Lung (tissue), 12 donors: Measurements from ENCODE around the gene ARL5A. TPM values are rescaled to one million over a fixed set of nuclear protein-coding genes. Genes with fewer than 3 reads are reported as not detected.

Source experiments
- ATAC-seq: fragments of 200-7000 bp; cut with Tn5 transposase; one replicate; pipeline ENCODE4 v1.9.1; 2020; ENCODE audit warnings: moderate number of reproducible peaks; ENCODE audit not compliant: insufficient read depth, low FRiP score
- DNase-seq, 3 donors: peaks; one replicate each; pipeline ENCODE4 v3.0.0-alpha.2; 2013 to 2017
- H3K27ac ChIP-seq, 2 donors: one replicate each; pipeline ENCODE4 v1.5.1; 2013; ENCODE audit warnings: mild to moderate bottlenecking in 2 of 2, moderate library complexity in 2 of 2, control low read depth in 1 of 2, inconsistent platforms in 1 of 2, low read depth in 1 of 2, low read length in 1 of 2
- H3K27me3 ChIP-seq, 3 donors: one replicate each; pipeline ENCODE4 v1.5.1; 2013; ENCODE audit warnings: low read length in 2 of 3; ENCODE audit not compliant: control insufficient read depth in 3 of 3, insufficient read depth in 3 of 3
- H3K36me3 ChIP-seq, 4 donors: one replicate each; pipeline ENCODE4 v1.5.1; 2013; ENCODE audit warnings: low read length in 4 of 4, mild to moderate bottlenecking in 1 of 4, moderate library complexity in 1 of 4; ENCODE audit not compliant: control insufficient read depth in 4 of 4, insufficient read depth in 4 of 4
- H3K4me1 ChIP-seq, 5 donors: one replicate each; pipeline ENCODE4 v1.5.1; 2013; ENCODE audit warnings: low read length in 5 of 5, mild to moderate bottlenecking in 2 of 5, moderate library complexity in 1 of 5; ENCODE audit not compliant: control insufficient read depth in 5 of 5, insufficient read depth in 5 of 5
- H3K4me3 ChIP-seq: one replicate; pipeline ENCODE4 v1.5.1; 2013; ENCODE audit warnings: mild to moderate bottlenecking, control low read depth, moderate library complexity
- H3K9ac ChIP-seq, 2 donors: one replicate each; pipeline ENCODE4 v1.5.1; 2013; ENCODE audit warnings: low read length in 2 of 2, control low read depth in 1 of 2; ENCODE audit not compliant: insufficient read depth in 1 of 2
- H3K9me3 ChIP-seq, 4 donors: one replicate each; pipeline ENCODE4 v1.5.1; 2013; ENCODE audit warnings: low read length in 3 of 4, mild to moderate bottlenecking in 1 of 4, moderate library complexity in 1 of 4; ENCODE audit not compliant: control insufficient read depth in 4 of 4, insufficient read depth in 3 of 4
- WGBS, 2 donors: extraction: QIAGEN DNeasy Blood & Tissue Kit; methylation state at CpG; one replicate each; pipeline ENCODE4 v1.1.7; 2013; 5-methylcytosine and 5-hydroxymethylcytosine counted together
- polyA plus RNA-seq, 2 donors: library from polyadenylated mRNA; stranded (reverse); fragments of 200-250 nt; gene quantifications; one replicate each; pipeline ENCODE4 v1.2.1, GENCODE V29; 2013
- total RNA-seq, 2 donors: library from RNA; depleted of rRNA in 1 of 2; stranded (reverse); fragments of >200 nt in 1 of 2; gene quantifications; one replicate each; pipeline ENCODE4 v1.2.1, GENCODE V29; 2014 to 2021
- TF ChIP-seq, protein P1 (sequence below): IDR thresholded peaks from 2 replicates; pipeline ENCODE4 v1.5.1; 2012; ENCODE audit warnings: mild to moderate bottlenecking; ENCODE audit errors: control extremely low read depth, extremely low read depth
- donor health status: control.
- donor health status: control.
- donor health status: Bipolar disorder and iron deficiency.
- donor health status: healthy.
- donor health status: DM: yes; HTN: yes; CAD: no.

ARL5A gene
- total and polyA plus RNA-seq, 4 donors: 11.3 to 107 (median 34.0) TPM

DNA sequence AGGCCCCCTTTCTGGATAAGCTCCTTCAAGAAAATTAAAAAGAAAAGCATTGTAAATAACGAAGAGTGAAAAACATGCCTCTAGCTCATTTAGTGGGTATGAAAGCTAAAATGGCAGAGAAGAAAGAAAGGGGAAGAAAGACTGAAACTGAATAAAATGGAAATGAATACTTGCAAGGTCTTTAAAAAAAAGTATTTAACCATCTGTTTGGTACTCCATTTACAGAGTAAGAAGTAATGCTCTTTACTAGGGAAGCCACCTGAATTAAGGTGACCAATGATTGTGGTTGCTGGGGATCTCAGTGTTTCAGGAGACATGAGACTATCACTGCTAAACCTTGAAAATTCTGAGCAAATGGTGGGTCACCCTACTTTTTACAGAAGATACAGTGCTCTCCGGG, 17.7 kb upstream of the ARL5A start:
- Histone ChIP-seq H3K27ac (no peak overlapping the region), H3K27me3 (no peaks in the 10 kb centered on the region), H3K9ac (no peak overlapping the region), H3K4me1 (peaks cover 0 to 13% (median 0%) of the 10 kb centered on the region in 5 donors), H3K36me3 (no peaks in the 10 kb centered on the region), H3K9me3 (no peaks in the 10 kb centered on the region), H3K4me3 (no peak overlapping the region)
- 96 to 100% methylated on average over 2 of the region's 2 CpGs for WGBS, 2 donors
- ATAC-seq: no peak
- TF ChIP-seq, protein P1, sequence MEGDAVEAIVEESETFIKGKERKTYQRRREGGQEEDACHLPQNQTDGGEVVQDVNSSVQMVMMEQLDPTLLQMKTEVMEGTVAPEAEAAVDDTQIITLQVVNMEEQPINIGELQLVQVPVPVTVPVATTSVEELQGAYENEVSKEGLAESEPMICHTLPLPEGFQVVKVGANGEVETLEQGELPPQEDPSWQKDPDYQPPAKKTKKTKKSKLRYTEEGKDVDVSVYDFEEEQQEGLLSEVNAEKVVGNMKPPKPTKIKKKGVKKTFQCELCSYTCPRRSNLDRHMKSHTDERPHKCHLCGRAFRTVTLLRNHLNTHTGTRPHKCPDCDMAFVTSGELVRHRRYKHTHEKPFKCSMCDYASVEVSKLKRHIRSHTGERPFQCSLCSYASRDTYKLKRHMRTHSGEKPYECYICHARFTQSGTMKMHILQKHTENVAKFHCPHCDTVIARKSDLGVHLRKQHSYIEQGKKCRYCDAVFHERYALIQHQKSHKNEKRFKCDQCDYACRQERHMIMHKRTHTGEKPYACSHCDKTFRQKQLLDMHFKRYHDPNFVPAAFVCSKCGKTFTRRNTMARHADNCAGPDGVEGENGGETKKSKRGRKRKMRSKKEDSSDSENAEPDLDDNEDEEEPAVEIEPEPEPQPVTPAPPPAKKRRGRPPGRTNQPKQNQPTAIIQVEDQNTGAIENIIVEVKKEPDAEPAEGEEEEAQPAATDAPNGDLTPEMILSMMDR: no peak
- DNase-seq: no peak

DNA sequence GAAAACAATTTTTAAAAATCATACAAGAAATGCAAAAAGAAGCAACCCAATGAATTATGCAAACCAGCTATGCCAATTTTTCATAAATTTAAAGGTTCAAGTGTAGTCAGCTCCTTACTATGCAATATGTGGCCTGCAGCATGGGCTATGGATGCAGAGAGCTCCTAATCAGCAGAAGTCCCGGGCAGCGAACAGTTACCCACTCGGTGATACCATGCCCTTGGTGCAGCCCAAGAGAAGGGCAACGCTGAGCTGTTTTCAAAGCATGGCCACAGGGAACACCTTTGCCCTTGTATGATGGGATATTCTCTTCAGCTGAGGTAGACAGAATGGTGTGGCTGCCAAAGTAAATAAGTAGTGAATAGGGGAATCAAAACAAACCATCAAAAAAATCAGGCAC, 17.3 kb upstream of the ARL5A start:
- Histone ChIP-seq H3K36me3 (no peaks in the 10 kb centered on the region), H3K4me3 (no peak overlapping the region), H3K9me3 (no peaks in the 10 kb centered on the region), H3K27me3 (no peaks in the 10 kb centered on the region), H3K4me1 (peaks cover 0 to 13% (median 0%) of the 10 kb centered on the region in 5 donors), H3K27ac (no peak overlapping the region), H3K9ac (no peak overlapping the region)
- no peak for DNase-seq
- WGBS, 2 donors: 94 to 99% methylated on average over 4 of the region's 4 CpGs
- TF ChIP-seq, protein P1: no peak
- no peak for ATAC-seq

DNA sequence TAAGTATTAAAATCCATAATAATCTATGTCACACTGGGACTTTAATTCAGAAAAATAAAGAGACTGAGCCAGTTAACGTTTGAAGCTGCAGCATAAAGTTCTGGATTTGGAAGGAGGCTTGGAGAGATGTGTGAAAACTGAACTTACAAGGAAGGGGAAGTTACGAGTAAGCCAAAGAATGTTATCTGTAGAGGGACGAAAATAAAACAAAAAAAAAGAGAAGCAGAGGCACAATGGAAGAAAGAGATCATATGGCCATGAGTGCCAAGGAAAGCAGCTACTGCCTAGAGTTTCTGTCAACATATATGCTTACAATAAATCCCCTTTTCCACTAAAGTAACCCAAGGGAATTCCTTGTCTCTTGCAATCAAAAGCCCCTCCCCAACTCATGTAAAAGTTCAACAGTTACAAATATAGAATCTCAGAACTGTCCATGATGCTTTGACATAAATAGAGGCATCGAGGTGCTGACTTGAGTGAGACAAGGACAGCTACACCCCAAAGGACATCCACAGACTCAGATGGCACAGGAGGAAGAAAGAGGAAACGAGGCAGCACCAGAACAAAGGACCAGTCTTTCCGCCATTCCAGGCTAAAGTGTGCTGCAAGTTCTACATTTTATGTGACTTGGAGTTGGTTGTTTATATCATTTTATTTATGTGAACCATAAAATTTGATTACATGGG, 16.1 kb upstream of the ARL5A start:
- Histone ChIP-seq H3K27ac (no peak overlapping the region), H3K36me3 (no peaks in the 10 kb centered on the region), H3K27me3 (no peaks in the 10 kb centered on the region), H3K9ac (no peak overlapping the region), H3K4me3 (no peak overlapping the region), H3K9me3 (no peaks in the 10 kb centered on the region), H3K4me1 (peaks cover 0 to 13% (median 0%) of the 10 kb centered on the region in 5 donors)
- peak in 1 of 3 donors; percentile 37 for DNase-seq
- TF ChIP-seq, protein P1: no peak
- no peak for ATAC-seq
- WGBS, 2 donors: 56 to 61% methylated on average over 6 of the region's 6 CpGs

DNA sequence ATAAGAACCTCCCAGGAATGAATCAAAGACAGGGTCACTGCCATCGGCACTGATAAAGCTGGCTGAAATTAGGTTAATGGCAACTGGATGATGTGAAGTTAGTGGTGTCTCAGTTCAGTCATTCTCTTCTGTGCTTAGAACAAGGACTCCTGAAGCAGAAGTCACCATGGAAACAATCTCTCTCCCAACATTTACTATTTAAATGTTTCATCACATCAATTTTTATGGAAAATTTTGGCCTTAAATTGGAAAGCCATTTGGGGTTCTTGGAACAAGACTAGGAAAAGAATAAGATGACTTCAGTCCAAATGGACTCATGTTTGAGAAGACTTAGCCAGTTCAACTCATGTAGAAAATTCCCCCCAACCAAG, 15.5 kb upstream of the ARL5A start:
- Histone ChIP-seq H3K27me3 (no peaks in the 10 kb centered on the region), H3K36me3 (no peaks in the 10 kb centered on the region), H3K4me3 (no peak overlapping the region), H3K27ac (no peak overlapping the region), H3K9me3 (no peaks in the 10 kb centered on the region), H3K4me1 (peaks cover 0 to 13% (median 0%) of the 10 kb centered on the region in 5 donors), H3K9ac (no peak overlapping the region)
- TF ChIP-seq, protein P1: no peak
- 92 to 96% methylated on average over 1 of the region's 1 CpG for whole genome bisulfite sequencing, 2 donors
- ATAC-seq: no peak
- no peak for DNase-seq
